A673 (cell line): ENCODE results near the gene CENPH.

Source experiments
- EZH2 ChIP-seq: fragments of 200-600 bp; sonication (generic); IDR thresholded peaks from 2 replicates; pipeline ENCODE4 v1.6.1; 2017; ENCODE audit warnings: borderline replicate concordance, low read depth, mild to moderate bottlenecking, mixed read lengths, antibody characterized with exemption, low read length; ENCODE audit not compliant: poor library complexity, severe bottlenecking
- TF ChIP-seq, protein P1 (sequence below): fragments of 300-800, 200-600 bp; sonication (generic); conservative IDR thresholded peaks from 2 replicates; pipeline ENCODE4 v1.5.1; 2017; ENCODE audit warnings: low read depth, mild to moderate bottlenecking, antibody characterized with exemption, low read length, moderate library complexity, mixed read lengths

DNA sequence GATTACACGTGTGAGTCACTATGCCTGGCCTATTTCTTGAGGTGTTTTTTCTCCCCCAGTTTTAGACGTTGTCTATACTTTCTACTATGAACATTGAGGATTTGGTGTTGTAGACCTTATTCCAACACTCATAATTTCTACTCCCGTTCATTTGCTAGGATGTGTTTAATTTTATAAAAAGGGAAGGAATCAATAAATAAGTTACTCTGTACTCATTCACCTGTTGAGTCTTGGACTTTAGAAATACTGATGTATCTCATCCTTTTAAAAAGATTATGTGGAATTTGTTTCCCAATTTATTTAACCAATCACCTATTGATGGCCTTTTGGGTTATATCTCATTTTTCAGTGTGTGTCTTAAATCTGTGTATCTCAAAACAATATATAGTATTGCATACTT, 48.5 kb downstream of the CENPH start:
- TF ChIP-seq, protein P1, sequence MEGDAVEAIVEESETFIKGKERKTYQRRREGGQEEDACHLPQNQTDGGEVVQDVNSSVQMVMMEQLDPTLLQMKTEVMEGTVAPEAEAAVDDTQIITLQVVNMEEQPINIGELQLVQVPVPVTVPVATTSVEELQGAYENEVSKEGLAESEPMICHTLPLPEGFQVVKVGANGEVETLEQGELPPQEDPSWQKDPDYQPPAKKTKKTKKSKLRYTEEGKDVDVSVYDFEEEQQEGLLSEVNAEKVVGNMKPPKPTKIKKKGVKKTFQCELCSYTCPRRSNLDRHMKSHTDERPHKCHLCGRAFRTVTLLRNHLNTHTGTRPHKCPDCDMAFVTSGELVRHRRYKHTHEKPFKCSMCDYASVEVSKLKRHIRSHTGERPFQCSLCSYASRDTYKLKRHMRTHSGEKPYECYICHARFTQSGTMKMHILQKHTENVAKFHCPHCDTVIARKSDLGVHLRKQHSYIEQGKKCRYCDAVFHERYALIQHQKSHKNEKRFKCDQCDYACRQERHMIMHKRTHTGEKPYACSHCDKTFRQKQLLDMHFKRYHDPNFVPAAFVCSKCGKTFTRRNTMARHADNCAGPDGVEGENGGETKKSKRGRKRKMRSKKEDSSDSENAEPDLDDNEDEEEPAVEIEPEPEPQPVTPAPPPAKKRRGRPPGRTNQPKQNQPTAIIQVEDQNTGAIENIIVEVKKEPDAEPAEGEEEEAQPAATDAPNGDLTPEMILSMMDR = no peak
- no peak for TF ChIP-seq EZH2
